22Rv1 (cell line): ENCODE measurements around the gene ACOT7.

Source experiments
- CTCF ChIP-seq: fragments of 450-650 bp; IDR thresholded peaks from 2 replicates; pipeline ENCODE4 v1.5.1; 2017; ENCODE audit warnings: mild to moderate bottlenecking
- ZFX ChIP-seq: fragments of 450-650 bp; IDR thresholded peaks from 2 replicates; pipeline ENCODE4 v1.6.1; 2017; ENCODE audit warnings: antibody characterized with exemption, borderline replicate concordance

- TF ChIP-seq CTCF, result no peak
- TF ChIP-seq ZFX, result no peak
Measured at GRCh38 chr1:6279066-6279465, 114.5 kb downstream of the ACOT7 start.
